MM.1S (cell line): Measurements from ENCODE around the gene LSAMP.

ENCODE experiments used
- CTCF ChIP-seq: fragments of 300-600 bp; sonication (generic); IDR thresholded peaks from 2 replicates; pipeline ENCODE4 v1.5.1; 2016; ENCODE audit warnings: antibody characterized with exemption, low read length, mixed read lengths
- EZH2 ChIP-seq: fragments of 300-600 bp; sonication (generic); optimal IDR thresholded peaks from 2 replicates; pipeline ENCODE3; 2017; ENCODE audit warnings: low read depth, mild to moderate bottlenecking, antibody characterized with exemption, low read length, mixed read lengths
- EZH2phosphoT487 ChIP-seq: fragments of 300-600 bp; sonication (generic); IDR thresholded peaks from 2 replicates; pipeline ENCODE4 v1.6.1; 2018; ENCODE audit warnings: antibody characterized with exemption, low read length

GRCh38 chr3:116378077-116378476 lies 67.2 kb downstream of the LSAMP start:
- TF ChIP-seq CTCF (no peak), EZH2 (no peak), EZH2phosphoT487 (no peak)
